Measurements from ENCODE around the gene CPT1C. TPM values are rescaled to one million over a fixed set of nuclear protein-coding genes. Genes with fewer than 3 reads are reported as not detected.

CPT1C gene
- polyA plus RNA-seq, 1 donor from 2014 or later = 204 TPM

DNA sequence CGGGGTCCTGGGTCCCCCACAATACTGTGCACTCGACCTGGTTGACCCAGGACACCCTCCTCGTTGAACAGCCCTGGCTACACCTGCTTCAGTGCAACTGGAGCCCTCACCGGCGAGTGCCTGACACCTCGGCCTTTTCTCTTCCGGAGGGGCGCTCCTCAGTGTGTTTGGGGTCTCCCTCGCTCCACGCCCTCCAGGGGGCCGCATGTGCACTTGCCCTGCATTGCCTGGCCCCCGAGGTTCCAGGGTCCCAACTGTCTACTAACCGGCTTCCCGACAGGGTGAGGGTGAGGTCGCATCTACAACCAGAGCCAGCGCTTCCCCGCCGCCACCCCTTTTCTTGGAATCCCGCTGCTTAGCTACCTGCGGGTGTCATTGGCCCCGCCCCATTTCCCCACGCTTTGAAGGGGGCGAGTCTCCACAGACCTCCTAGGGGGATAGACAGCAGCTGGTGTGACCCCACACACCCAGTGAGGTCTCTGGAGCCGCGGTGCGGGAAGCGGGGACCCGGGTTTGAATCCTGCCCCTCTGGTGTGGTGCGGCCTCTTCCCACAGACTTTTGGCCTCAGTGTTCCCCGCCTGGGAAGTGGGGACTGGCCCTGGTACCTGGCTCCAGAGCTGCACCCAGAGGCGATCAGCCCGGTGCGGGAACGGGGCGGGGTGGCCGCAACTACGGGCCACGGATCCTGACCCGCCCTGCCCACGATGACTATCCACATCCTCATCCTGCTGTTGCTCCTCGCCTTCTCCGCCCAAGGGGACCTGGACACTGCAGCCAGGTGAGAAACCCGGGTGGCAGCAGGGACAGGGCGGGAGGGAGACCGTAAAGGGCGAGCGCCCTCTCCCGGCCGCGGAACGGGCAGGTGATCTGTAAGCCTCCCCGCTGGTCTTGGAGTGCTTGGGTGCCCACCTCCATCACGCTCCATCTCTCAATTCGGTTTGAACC lies 1.5 kb upstream of the CPT1C start, which contains the start of gene ADM5:
TSS of gene ADM5 (plus strand) at position 462 of the 946 bp plus-strand sequence. CDS start at position 706, 244 bp downstream.
- Histone ChIP-seq H3K9me2 (ENCODE audit: insufficient read depth, low read length) (no peaks in the 10 kb centered on the region), H3K79me2 (replicated peaks; ENCODE audit: insufficient read depth, low read length) (peaks cover 21% of the 10 kb centered on the region), H3F3A (ENCODE audit: insufficient read depth, low read length, poor library complexity, severe bottlenecking) (no peaks in the 10 kb centered on the region), H3K4me2 (ENCODE audit: low read length) (peak within 1 kb of the TSS; percentile 68), H3K36me3 (ENCODE audit: insufficient read depth, low read length) (no peaks in the 10 kb centered on the region), H3K27me3 (ENCODE audit: insufficient read depth, low read depth, low read length) (no peaks in the 10 kb centered on the region), H3K9me3 (ENCODE audit: low read length) (no peaks in the 10 kb centered on the region), H3K9ac (ENCODE audit: low read length) (peak within 1 kb of the TSS; percentile 98), H4K20me1 (ENCODE audit: insufficient read depth) (no peaks in the 10 kb centered on the region), H3K4me3 (ENCODE audit: low read length) (peak within 1 kb of the TSS; percentile 71), H2AFZ (ENCODE audit: low read depth, low read length) (no peak within 1 kb of the TSS), H3K27ac (ENCODE audit: low read length) (peak within 1 kb of the TSS; percentile 99)
- TF ChIP-seq SMC3 (conservative IDR thresholded peaks at IDR 0.05; ENCODE audit: poor library complexity) (peak; percentile 60), CTCF (IDR thresholded peaks at IDR 0.05; ENCODE audit: poor library complexity, severe bottlenecking) (peak; percentile 80), POLR2AphosphoS5 (IDR thresholded peaks at IDR 0.05) (no peak), RAD21 (conservative IDR thresholded peaks at IDR 0.05) (peak; percentile 55)
- TF ChIP-seq, protein P1, sequence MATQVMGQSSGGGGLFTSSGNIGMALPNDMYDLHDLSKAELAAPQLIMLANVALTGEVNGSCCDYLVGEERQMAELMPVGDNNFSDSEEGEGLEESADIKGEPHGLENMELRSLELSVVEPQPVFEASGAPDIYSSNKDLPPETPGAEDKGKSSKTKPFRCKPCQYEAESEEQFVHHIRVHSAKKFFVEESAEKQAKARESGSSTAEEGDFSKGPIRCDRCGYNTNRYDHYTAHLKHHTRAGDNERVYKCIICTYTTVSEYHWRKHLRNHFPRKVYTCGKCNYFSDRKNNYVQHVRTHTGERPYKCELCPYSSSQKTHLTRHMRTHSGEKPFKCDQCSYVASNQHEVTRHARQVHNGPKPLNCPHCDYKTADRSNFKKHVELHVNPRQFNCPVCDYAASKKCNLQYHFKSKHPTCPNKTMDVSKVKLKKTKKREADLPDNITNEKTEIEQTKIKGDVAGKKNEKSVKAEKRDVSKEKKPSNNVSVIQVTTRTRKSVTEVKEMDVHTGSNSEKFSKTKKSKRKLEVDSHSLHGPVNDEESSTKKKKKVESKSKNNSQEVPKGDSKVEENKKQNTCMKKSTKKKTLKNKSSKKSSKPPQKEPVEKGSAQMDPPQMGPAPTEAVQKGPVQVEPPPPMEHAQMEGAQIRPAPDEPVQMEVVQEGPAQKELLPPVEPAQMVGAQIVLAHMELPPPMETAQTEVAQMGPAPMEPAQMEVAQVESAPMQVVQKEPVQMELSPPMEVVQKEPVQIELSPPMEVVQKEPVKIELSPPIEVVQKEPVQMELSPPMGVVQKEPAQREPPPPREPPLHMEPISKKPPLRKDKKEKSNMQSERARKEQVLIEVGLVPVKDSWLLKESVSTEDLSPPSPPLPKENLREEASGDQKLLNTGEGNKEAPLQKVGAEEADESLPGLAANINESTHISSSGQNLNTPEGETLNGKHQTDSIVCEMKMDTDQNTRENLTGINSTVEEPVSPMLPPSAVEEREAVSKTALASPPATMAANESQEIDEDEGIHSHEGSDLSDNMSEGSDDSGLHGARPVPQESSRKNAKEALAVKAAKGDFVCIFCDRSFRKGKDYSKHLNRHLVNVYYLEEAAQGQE (IDR thresholded peaks at IDR 0.05; ENCODE audit: borderline replicate concordance) = no peak

DNA sequence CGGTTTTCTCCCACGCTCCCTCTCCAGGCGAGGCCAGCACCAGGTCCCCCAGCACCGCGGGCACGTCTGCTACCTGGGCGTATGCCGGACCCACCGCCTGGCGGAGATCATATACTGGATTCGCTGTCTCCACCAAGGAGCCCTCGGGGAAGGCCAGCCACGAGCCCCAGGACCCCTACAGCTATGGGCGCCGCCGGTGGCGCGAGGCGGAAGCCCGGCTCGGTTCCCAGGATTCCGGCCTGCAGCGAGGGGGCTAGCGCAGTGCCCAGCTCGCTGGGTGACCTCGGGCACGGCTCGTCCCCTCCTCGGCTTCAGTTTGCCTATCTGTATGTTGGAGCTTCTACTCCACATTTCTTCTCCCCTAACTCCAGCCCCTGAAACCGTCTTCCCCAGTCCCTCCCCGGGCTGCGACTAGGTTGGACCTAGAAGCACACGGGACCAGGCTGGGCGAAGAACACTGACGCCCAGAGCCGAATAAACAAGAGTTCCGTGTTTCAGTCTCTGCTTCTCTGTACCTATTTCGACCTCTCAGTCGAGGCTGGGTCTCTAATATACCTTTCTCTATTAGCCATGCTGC lies 749 bp upstream of the CPT1C start:
- peak overlapping the region; percentile 98 for H3K9ac ChIP-seq (ENCODE audit: low read length)
- H3F3A ChIP-seq (ENCODE audit: insufficient read depth, low read length, poor library complexity, severe bottlenecking) = no peaks in the 10 kb centered on the region
- peak overlapping the region; percentile 99 for H3K27ac ChIP-seq (ENCODE audit: low read length)
- no peaks in the 10 kb centered on the region for H4K20me1 ChIP-seq (ENCODE audit: insufficient read depth)
- H3K4me3 ChIP-seq (ENCODE audit: low read length) = peak overlapping the region; percentile 71
- H3K27me3 ChIP-seq (ENCODE audit: insufficient read depth, low read depth, low read length) = no peaks in the 10 kb centered on the region
- H2AFZ ChIP-seq (ENCODE audit: low read depth, low read length) = no peak overlapping the region
- no peaks in the 10 kb centered on the region for H3K9me2 ChIP-seq (ENCODE audit: insufficient read depth, low read length)
- H3K9me3 ChIP-seq (ENCODE audit: low read length) = no peaks in the 10 kb centered on the region
- H3K79me2 ChIP-seq (replicated peaks; ENCODE audit: insufficient read depth, low read length) = peaks cover 21% of the 10 kb centered on the region
- peak overlapping the region; percentile 68 for H3K4me2 ChIP-seq (ENCODE audit: low read length)
- TF ChIP-seq, protein P1 (IDR thresholded peaks at IDR 0.05; ENCODE audit: borderline replicate concordance) = no peak
- no peak for TF ChIP-seq EZH2 (IDR thresholded peaks at IDR 0.05; ENCODE audit: borderline replicate concordance, insufficient read depth, low read length, poor library complexity, severe bottlenecking)
- peak; percentile 55 for TF ChIP-seq CTCF (IDR thresholded peaks at IDR 0.05; ENCODE audit: poor library complexity, severe bottlenecking)
- no peak for TF ChIP-seq SMC3 (conservative IDR thresholded peaks at IDR 0.05; ENCODE audit: poor library complexity)
- TF ChIP-seq MXI1 (conservative IDR thresholded peaks at IDR 0.05; ENCODE audit: poor library complexity, severe bottlenecking) = no peak
- no peak for TF ChIP-seq EP300 (conservative IDR thresholded peaks at IDR 0.05; ENCODE audit: poor library complexity, severe bottlenecking)
- TF ChIP-seq POLR2AphosphoS5 (IDR thresholded peaks at IDR 0.05) = peak; percentile 3
- no peak for TF ChIP-seq TAF1 (IDR thresholded peaks at IDR 0.05; ENCODE audit: low read depth)
- no peak for TF ChIP-seq RAD21 (conservative IDR thresholded peaks at IDR 0.05)
- no peaks in the 10 kb centered on the region for H3K36me3 ChIP-seq (ENCODE audit: insufficient read depth, low read length)
